H1 (cell line): ENCODE data around the gene ZNF670.

Experiments used
- CTCF ChIP-seq, 3 experiments: IDR thresholded peaks; 1 replicate in 2 of 3; 2 replicates in 1 of 3; pipeline versions ENCODE4 v1.5.1 to v1.6.1; 2011; ENCODE audit warnings: low read length in 3 of 3, mild to moderate bottlenecking in 3 of 3, inconsistent platforms in 2 of 3, low read depth in 1 of 3, moderate library complexity in 1 of 3; ENCODE audit not compliant: insufficient read depth in 1 of 3; ENCODE audit errors: control extremely low read depth in 1 of 3
- E2F6 ChIP-seq: IDR thresholded peaks from 2 replicates; pipeline ENCODE4 v1.6.1; 2012; ENCODE audit warnings: inconsistent platforms
- EP300 ChIP-seq, 2 experiments: IDR thresholded peaks; 1 replicate in 1 of 2; 2 replicates in 1 of 2; pipeline ENCODE4 v1.6.1; 2011 to 2012; ENCODE audit warnings: low read depth in 2 of 2, low read length in 2 of 2, mild to moderate bottlenecking in 2 of 2, borderline replicate concordance in 1 of 2, inconsistent platforms in 1 of 2, moderate library complexity in 1 of 2
- EZH2 ChIP-seq: fragments of 200-600 bp; sonication (generic); IDR thresholded peaks from 2 replicates; pipeline ENCODE4 v1.7.1; 2012; ENCODE audit warnings: low read depth, mild to moderate bottlenecking, moderate library complexity, low read length, inconsistent platforms; ENCODE audit not compliant: severe bottlenecking
- HDAC6 ChIP-seq: IDR thresholded peaks from one replicate; pipeline ENCODE4 v1.7.1; 2012; ENCODE audit warnings: low read depth, mild to moderate bottlenecking, inconsistent platforms, low read length, moderate library complexity
- KDM5A ChIP-seq: fragments of 200-600 bp; IDR thresholded peaks from 2 replicates; pipeline ENCODE4 v1.7.1; 2012; ENCODE audit warnings: mild to moderate bottlenecking, low read length, inconsistent platforms, mixed read lengths
- TAF1 ChIP-seq: IDR thresholded peaks from 2 replicates; pipeline ENCODE4 v1.6.1; 2011; ENCODE audit warnings: mild to moderate bottlenecking, low read depth, low read length
- YY1 ChIP-seq: IDR thresholded peaks from 2 replicates; pipeline ENCODE4 v1.6.1; 2011; ENCODE audit warnings: low read depth, mild to moderate bottlenecking, low read length

GRCh38 chr1:247100676-247101279 lies 22.2 kb upstream of the ZNF670 start:
- no peak for TF ChIP-seq E2F6
- TF ChIP-seq TAF1: no peak
- no peak for TF ChIP-seq CTCF (IDR thresholded peaks at IDR 0.05; ENCODE audit: control extremely low read depth in 1 of 3, insufficient read depth in 1 of 3, low read depth in 1 of 3, low read length in 3 of 3)
- no peak for TF ChIP-seq KDM5A
- no peak for TF ChIP-seq EZH2
- no peak for TF ChIP-seq YY1
- no peak for TF ChIP-seq HDAC6
- no peak for TF ChIP-seq EP300 (IDR thresholded peaks at IDR 0.05; ENCODE audit: borderline replicate concordance in 1 of 2, low read depth in 2 of 2, low read length in 2 of 2)
